Left ventricle myocardium inferior (tissue), 1 donor: Measurements from ENCODE around the gene QSER1. TPM values are rescaled to one million over a fixed set of nuclear protein-coding genes. Genes with fewer than 3 reads are reported as not detected.
A peak's percentile ranks its signal among the peaks of the same experiment; 100 is the strongest.

Experiments used
- DNase-seq: peaks from one replicate; pipeline ENCODE4 v3.0.0-alpha.2; 2020
- H3K27ac ChIP-seq: fragments of 200-600 bp; replicated peaks from 2 replicates; pipeline ENCODE4 v1.8.0; 2021
- H3K27me3 ChIP-seq: fragments of 200-600 bp; 2 replicates; pipeline ENCODE4 v1.8.0; 2021; ENCODE audit warnings: low read depth
- H3K36me3 ChIP-seq: fragments of 200-600 bp; 2 replicates; pipeline ENCODE4 v1.8.0; 2021
- H3K4me1 ChIP-seq: fragments of 200-600 bp; 2 replicates; pipeline ENCODE4 v1.8.0; 2021
- H3K4me3 ChIP-seq: fragments of 200-600 bp; 2 replicates; pipeline ENCODE4 v1.8.0; 2021; ENCODE audit warnings: mild to moderate bottlenecking, moderate library complexity
- H3K9me3 ChIP-seq: fragments of 200-600 bp; replicated peaks from 2 replicates; pipeline ENCODE4 v1.8.0; 2021
- intact Hi-C: fragments of 100-400 bp; cut with micrococcal nuclease; formaldehyde crosslinking; loops from one replicate; pipeline ENCODE4 v1.11.0; 2022
- total RNA-seq: library from RNA; stranded (reverse); fragmentation: NEBNext Ultra II Directional; extraction: Animal tissue kit (Norgen Biotek cat#: 25700); gene quantifications from one replicate; pipeline ENCODE4 v1.2.1, GENCODE V29; 2021
- TF ChIP-seq, protein P1 (sequence below): fragments of 200-600 bp; IDR thresholded peaks from 2 replicates; pipeline ENCODE4 v1.8.0; 2021; ENCODE audit warnings: antibody characterized with exemption, mild to moderate bottlenecking, borderline replicate concordance
- donor health status: DM: no; HTN: yes; CAD: no; lungs with severe emphysema.

QSER1 gene
- total RNA-seq, 1 donor from 2014 or later = 15.0 TPM

DNA sequence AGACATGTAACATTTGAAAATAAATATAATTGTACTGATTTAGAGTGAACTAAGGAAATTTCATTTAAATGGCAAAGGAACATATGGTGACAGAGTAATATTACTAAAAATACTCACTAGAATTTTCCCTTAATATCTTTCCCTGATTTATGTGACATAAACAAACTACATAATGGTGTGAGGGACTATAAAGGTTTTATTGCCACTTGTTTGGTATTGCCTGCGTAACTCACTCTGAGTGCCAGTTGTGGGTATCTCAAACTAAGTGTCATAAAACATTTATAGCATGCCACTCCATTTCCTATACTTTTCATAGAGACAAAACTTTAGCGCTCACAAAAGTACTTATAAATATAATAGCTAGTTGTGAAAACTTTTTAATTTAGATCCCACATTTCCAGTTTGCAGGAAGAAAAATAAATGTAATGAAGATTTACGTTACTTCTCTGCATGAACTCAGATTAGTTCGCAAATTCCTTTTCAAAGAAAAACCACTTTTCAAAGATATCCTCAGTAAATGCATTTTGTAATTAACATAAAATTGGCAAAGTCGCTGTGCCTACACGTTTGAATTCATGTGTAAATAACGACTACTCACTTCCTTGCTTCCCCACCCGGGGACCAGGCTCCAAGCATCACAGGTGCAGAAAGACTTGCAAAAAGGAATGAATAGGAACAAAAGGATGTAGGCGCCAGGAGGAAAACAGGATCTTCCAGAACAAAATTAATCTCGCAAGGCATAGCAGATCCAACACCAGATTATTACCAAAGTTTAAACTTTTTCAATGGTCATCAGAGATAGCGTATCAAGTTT lies 1.6 kb upstream of the QSER1 start:
- no peak overlapping the region for H3K4me3 ChIP-seq
- H3K27ac ChIP-seq = no peak overlapping the region
- H3K4me1 ChIP-seq = peaks cover 41% of the 10 kb centered on the region
- H3K36me3 ChIP-seq = no peaks in the 10 kb centered on the region
- H3K9me3 ChIP-seq = no peaks in the 10 kb centered on the region
- TF ChIP-seq, protein P1, sequence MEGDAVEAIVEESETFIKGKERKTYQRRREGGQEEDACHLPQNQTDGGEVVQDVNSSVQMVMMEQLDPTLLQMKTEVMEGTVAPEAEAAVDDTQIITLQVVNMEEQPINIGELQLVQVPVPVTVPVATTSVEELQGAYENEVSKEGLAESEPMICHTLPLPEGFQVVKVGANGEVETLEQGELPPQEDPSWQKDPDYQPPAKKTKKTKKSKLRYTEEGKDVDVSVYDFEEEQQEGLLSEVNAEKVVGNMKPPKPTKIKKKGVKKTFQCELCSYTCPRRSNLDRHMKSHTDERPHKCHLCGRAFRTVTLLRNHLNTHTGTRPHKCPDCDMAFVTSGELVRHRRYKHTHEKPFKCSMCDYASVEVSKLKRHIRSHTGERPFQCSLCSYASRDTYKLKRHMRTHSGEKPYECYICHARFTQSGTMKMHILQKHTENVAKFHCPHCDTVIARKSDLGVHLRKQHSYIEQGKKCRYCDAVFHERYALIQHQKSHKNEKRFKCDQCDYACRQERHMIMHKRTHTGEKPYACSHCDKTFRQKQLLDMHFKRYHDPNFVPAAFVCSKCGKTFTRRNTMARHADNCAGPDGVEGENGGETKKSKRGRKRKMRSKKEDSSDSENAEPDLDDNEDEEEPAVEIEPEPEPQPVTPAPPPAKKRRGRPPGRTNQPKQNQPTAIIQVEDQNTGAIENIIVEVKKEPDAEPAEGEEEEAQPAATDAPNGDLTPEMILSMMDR = no peak
- H3K27me3 ChIP-seq = no peaks in the 10 kb centered on the region
- DNase-seq = no peak
- intact Hi-C loops = loop anchor here (10.0 kb wide), 1 partner anchor 306 kb away; the partner anchor contains the start of gene EIF3M

DNA sequence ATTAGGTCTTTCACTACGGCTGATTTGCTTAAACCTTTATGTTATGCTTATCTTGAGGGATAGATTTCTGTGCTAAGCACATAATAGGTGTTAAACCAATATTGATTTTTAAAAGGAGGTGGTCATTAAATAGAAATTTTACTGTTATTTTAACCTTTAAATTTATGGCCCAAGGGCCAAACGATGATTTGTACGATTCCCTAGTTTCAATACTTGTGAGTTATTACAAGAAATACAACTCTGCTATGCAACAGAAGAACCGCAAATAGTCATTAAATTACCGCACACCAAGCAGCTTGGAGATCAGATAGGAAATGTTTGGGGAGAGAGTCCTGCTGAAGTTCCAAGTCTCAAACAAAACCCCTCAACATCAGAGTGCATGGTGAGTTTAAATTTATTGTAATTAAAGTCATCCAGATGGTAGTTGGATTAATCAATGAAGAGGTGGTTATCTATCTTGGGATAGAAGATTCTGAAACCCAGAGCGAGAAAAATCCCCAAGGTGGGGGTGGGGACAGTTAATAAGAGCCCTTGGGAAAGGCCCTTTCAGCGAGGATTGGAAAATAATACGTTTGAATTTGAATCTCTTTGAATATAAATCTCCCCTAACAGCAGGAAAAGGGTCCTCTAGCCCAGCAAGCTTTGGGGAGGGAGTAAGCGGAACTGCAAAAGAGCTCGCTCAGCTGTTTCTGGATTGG lies 805 bp upstream of the QSER1 start:
- TF ChIP-seq, protein P1 = no peak
- Histone ChIP-seq H3K27ac (peak overlapping the region; percentile 97), H3K9me3 (no peaks in the 10 kb centered on the region), H3K4me3 (peak overlapping the region; percentile 96), H3K4me1 (peaks cover 41% of the 10 kb centered on the region), H3K36me3 (no peaks in the 10 kb centered on the region), H3K27me3 (no peaks in the 10 kb centered on the region)
- DNase-seq = no peak
- intact Hi-C loops = loop anchor here (10.0 kb wide), 1 partner anchor 307 kb away; the partner anchor contains the start of gene EIF3M

DNA sequence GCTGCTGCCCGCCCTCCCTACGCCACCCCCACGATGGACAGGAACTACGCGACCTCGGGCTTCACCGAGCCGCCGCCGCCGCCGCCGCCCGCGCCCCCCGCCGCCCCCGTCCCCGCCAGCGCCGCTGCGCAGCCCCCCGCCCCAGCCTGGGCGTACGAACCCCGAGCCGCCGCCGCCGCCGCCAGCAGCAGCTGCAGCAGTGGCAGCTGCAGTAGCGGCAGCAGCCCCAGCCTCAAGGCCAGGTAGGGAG lies 407 bp downstream of the QSER1 start:
- Histone ChIP-seq H3K36me3 (no peaks in the 10 kb centered on the region), H3K27ac (peak overlapping the region; percentile 97), H3K4me3 (peak overlapping the region; percentile 96), H3K4me1 (peaks cover 41% of the 10 kb centered on the region), H3K9me3 (no peaks in the 10 kb centered on the region), H3K27me3 (no peaks in the 10 kb centered on the region)
- intact Hi-C loops = loop anchor here (10.0 kb wide), 1 partner anchor 308 kb away; the partner anchor contains the start of gene EIF3M
- DNase-seq = no peak
- TF ChIP-seq, protein P1 = no peak

DNA sequence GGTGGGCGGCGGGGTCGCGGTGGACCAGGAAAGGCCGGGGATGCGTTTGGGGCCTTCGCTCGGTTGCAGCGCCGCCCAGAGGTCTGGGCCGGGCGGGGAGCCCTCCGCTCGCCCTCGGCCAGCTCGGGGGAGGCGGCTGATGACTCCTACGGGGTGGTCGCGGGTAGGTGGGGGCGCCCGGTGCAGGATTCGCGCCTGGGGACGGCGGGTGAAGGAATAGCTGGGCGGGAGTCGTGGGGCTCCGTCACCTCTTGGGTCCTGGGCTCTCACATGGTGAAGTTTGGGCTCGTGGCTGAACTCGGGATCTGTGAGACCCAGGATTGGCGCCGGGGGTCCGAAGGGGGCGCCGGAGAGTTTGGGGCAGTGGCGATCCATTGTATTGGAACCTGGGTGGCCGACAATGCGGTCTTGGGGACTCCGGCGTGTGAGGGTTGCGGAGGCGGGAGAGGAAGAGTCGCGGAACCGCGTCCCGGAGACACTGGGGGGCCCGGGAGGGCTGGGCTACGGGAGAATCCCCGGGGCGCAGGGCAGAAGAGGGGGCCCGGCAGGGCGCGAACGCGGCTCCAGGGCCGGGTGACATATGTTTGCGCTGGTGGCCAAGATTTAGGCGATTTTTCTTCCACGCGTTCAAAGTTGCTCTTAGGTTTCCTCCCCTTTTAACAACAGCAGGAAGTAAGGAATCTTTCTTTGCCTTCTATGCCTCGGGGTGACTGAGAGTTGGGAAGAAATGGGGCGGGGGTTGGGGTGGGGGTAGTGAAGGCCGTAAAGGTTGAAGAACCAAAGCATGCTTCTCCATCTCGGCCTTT lies 935 bp downstream of the QSER1 start:
- TF ChIP-seq, protein P1 = peak; percentile 53
- Histone ChIP-seq H3K27me3 (no peaks in the 10 kb centered on the region), H3K4me3 (peak overlapping the region; percentile 96), H3K36me3 (no peaks in the 10 kb centered on the region), H3K27ac (peak overlapping the region; percentile 97), H3K4me1 (peaks cover 41% of the 10 kb centered on the region), H3K9me3 (no peaks in the 10 kb centered on the region)
- peak; percentile 36 for DNase-seq
- intact Hi-C loops = loop anchor here (10.0 kb wide), 1 partner anchor 309 kb away; the partner anchor contains the start of gene EIF3M

DNA sequence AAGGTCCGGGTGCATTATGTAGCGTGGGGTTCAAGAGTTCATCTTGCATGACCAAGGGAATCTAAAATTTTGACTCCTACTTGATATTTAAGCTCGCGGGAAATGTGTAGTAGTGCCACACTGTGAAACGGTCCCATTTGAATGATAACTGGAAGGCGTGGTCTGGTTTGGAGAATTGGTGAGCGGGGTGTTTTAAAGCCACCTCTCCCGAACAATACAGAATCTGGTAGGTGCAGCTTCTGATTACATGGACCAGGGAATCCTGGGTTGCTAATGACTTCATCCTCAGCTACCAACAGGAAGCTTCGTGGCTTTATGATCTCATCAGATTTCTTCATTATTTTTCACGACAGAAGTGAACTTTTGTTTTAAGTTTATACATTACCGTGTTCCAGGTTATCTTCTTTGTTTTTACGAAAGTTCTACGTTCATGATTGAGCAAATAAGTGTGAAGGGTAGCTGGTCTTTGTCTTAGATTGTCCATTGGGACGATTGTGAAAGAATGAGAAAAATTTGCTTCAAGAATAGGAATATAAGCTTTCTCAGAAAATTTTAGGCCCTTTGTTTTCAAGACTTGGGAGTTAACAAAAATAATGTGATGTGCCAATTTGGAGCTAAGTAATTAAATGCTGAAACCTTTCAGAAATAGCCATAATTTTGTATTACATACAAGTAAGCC lies 1.7 kb downstream of the QSER1 start:
- peak overlapping the region; percentile 97 for H3K27ac ChIP-seq
- intact Hi-C loops = loop anchor here (10.0 kb wide), 1 partner anchor 309 kb away; the partner anchor contains the start of gene EIF3M
- peaks cover 41% of the 10 kb centered on the region for H3K4me1 ChIP-seq
- peak overlapping the region; percentile 96 for H3K4me3 ChIP-seq
- TF ChIP-seq, protein P1 = no peak
- no peaks in the 10 kb centered on the region for H3K9me3 ChIP-seq
- no peaks in the 10 kb centered on the region for H3K27me3 ChIP-seq
- no peaks in the 10 kb centered on the region for H3K36me3 ChIP-seq
- no peak for DNase-seq
